ENCODE measurements around the gene HOTAIR. TPM values are rescaled to one million over a fixed set of nuclear protein-coding genes. Genes with fewer than 3 reads are reported as not detected.

HOTAIR gene
- total RNA-seq, 1 experiment from 2014 or later: 3.5 TPM

- intact Hi-C loops (cut with micrococcal nuclease): no loop called here
- no peak for TF ChIP-seq EZH2 (IDR thresholded peaks at IDR 0.05; ENCODE audit: low read length, unreplicated experiment)
- TF ChIP-seq CTCF (conservative IDR thresholded peaks at IDR 0.05; ENCODE audit: low read depth, low read length): no peak
- no peak for TF ChIP-seq EZH2phosphoT487 (IDR thresholded peaks at IDR 0.05; ENCODE audit: borderline replicate concordance, low read length)
These were observed 32.9 kb upstream of the HOTAIR start for GRCh38 chr12:54007538-54008259.

GRCh38 chr12:54006559-54007220 is 31.9 kb upstream of the HOTAIR start:
- DNase-seq (no peak), ATAC-seq (no peak)
- H3K9me2 ChIP-seq (replicated peaks; ENCODE audit: low read length): no peaks in the 10 kb centered on the region
- H3K4me2 ChIP-seq (ENCODE audit: low read length): peak overlapping the region; percentile 71
- H3K27me3 ChIP-seq (ENCODE audit: low read length): no peaks in the 10 kb centered on the region
- no TSS peak for BruUV-seq (replicated peaks)
- H2AFZ ChIP-seq (ENCODE audit: low read length): peak overlapping the region; percentile 63
- no peaks in the 10 kb centered on the region for H3K9me3 ChIP-seq (ENCODE audit: low read length)
- intact Hi-C loops (cut with micrococcal nuclease): loop anchor here (1.0 kb wide), 1 partner anchor 195 kb away; no protein-coding TSS in a partner anchor
- H3K4me3 ChIP-seq (ENCODE audit: low read length): peak overlapping the region; percentile 47; the same call in 1 of the 2 replicates
- no peak overlapping the region for H3K27ac ChIP-seq (ENCODE audit: low read length)
- H3F3A ChIP-seq (ENCODE audit: low read length, unreplicated experiment): no peaks in the 10 kb centered on the region
- peaks cover 32% of the 10 kb centered on the region for H3K4me1 ChIP-seq (ENCODE audit: insufficient read depth, low read length)
- H3K79me2 ChIP-seq (ENCODE audit: low read length): peaks cover 24% of the 10 kb centered on the region
- no peaks in the 10 kb centered on the region for H3K36me3 ChIP-seq (ENCODE audit: low read depth, low read length)
- CTCF ChIA-PET: interaction anchor here (0.6 to 1.5 kb wide), 4 partner anchors 22 to 195 kb away, joined by 3 to 17 read pairs (median 7); partner anchors contain the start of gene HOXC10
- H3K9ac ChIP-seq (ENCODE audit: low read length): peak overlapping the region; percentile 37
- POLR2A ChIA-PET (ENCODE audit: unreplicated experiment): interaction anchor here (0.5 kb wide), 1 partner anchor 185 kb away, joined by 14 read pairs; no protein-coding TSS in a partner anchor
- H4K20me1 ChIP-seq (ENCODE audit: low read length): no peaks in the 10 kb centered on the region
- TF ChIP-seq EZH2 (IDR thresholded peaks at IDR 0.05; ENCODE audit: low read length, unreplicated experiment): no peak
- TF ChIP-seq CTCF (conservative IDR thresholded peaks at IDR 0.05; ENCODE audit: low read depth, low read length): no peak
- TF ChIP-seq EZH2phosphoT487 (IDR thresholded peaks at IDR 0.05; ENCODE audit: borderline replicate concordance, low read length): no peak

More at GRCh38 chr12:54007538-54008259, 32.9 kb upstream of the HOTAIR start:
- DNase-seq (no peak), ATAC-seq (no peak)
- Histone ChIP-seq H3K4me2 (ENCODE audit: low read length) (peak overlapping the region; percentile 47; the same call in 1 of the 2 replicates), H3K4me3 (ENCODE audit: low read length) (no peak overlapping the region), H3F3A (ENCODE audit: low read length, unreplicated experiment) (no peaks in the 10 kb centered on the region), H2AFZ (ENCODE audit: low read length) (no peak overlapping the region), H3K9me3 (ENCODE audit: low read length) (no peaks in the 10 kb centered on the region), H4K20me1 (ENCODE audit: low read length) (no peaks in the 10 kb centered on the region), H3K79me2 (ENCODE audit: low read length) (peaks cover 24% of the 10 kb centered on the region), H3K36me3 (ENCODE audit: low read depth, low read length) (no peaks in the 10 kb centered on the region), H3K9me2 (replicated peaks; ENCODE audit: low read length) (no peaks in the 10 kb centered on the region), H3K27ac (ENCODE audit: low read length) (no peak overlapping the region), H3K27me3 (ENCODE audit: low read length) (no peaks in the 10 kb centered on the region), H3K4me1 (ENCODE audit: insufficient read depth, low read length) (peaks cover 38% of the 10 kb centered on the region), H3K9ac (ENCODE audit: low read length) (no peak overlapping the region)
- ChIA-PET POLR2A (ENCODE audit: unreplicated experiment) (interaction anchor here (0.5 kb wide), 1 partner anchor 184 kb away, joined by 14 read pairs; no protein-coding TSS in a partner anchor), CTCF (interaction anchor here (0.6 to 1.1 kb wide), 2 partner anchors 10 to 194 kb away, joined by 3 read pairs; no protein-coding TSS in a partner anchor)
- BruUV-seq (replicated peaks): no TSS peak

All from PC-3 (cell line).